Right renal pelvis (tissue), 4 donors: ENCODE measurements around the gene SLC38A3. TPM values are rescaled to one million over a fixed set of nuclear protein-coding genes. Genes with fewer than 3 reads are reported as not detected.

Source experiments
- DNase-seq, 4 donors: peaks; one replicate each; pipeline ENCODE4 v3.0.0-alpha.2; 2013; ENCODE audit warnings: low read depth in 4 of 4, low spot score in 3 of 4, missing footprints in 1 of 4
- polyA plus RNA-seq, 4 donors: library from polyadenylated mRNA; unstranded; fragments of 120-200 nt; gene quantifications; one replicate each; pipeline ENCODE4 v1.2.1, GENCODE V29; 2013; ENCODE audit not compliant: insufficient read length in 4 of 4

The SLC38A3 gene
- polyA plus RNA-seq, 4 donors, result 5.0 to 9.6 (median 6.6) TPM

DNA sequence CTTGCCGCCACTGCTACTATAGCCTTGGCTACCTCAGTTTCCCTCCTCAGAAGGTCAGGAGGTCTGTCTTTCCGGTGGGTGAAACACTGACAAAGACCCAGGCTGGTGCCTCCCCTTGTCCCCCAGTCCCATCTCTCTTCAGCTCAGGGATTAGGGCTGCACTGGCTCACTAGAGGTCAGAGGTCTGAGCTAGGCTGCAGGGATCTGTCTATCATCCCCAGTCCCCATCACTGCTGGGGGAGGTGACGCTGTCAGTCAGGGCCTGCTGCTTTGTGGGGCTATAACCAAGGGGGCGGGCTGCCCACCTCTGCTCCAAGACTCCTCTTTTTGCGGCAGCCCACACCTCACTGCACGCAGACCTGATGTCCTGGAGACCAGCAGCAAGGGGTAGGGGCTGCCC is 36.3 kb upstream of the SLC38A3 start:
- DNase-seq, result no peak

GRCh38 chr3:50169232-50169832 is 35.7 kb upstream of the SLC38A3 start:
- no peak for DNase-seq

DNA sequence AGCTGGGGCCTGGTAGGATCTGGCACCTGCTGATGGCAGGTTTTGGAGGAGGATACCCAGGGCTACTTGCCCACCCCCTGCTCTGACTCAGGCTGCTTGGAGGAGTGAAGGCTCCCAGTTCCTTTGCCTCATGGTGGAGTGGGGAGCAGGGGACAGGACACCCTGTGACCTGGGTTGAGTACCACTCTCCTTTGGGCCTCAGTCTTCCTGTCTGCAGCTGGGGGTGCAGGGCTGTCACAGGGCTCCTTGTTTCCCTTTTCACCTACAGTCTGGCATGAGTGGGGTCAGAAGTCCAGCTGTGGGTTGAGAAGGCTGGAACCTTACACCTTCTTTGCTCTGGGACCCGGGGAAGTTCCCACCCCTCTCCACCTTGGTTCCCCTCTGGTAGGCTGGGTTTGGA is 35.2 kb upstream of the SLC38A3 start:
- no peak for DNase-seq

GRCh38 chr3:50170689-50171088 is 34.4 kb upstream of the SLC38A3 start:
- no peak for DNase-seq

- DNase-seq, result no peak
Observed at GRCh38 chr3:50171540-50172301, 33.4 kb upstream of the SLC38A3 start.

GRCh38 chr3:50172626-50173220 is 32.3 kb upstream of the SLC38A3 start:
- no peak for DNase-seq

DNA sequence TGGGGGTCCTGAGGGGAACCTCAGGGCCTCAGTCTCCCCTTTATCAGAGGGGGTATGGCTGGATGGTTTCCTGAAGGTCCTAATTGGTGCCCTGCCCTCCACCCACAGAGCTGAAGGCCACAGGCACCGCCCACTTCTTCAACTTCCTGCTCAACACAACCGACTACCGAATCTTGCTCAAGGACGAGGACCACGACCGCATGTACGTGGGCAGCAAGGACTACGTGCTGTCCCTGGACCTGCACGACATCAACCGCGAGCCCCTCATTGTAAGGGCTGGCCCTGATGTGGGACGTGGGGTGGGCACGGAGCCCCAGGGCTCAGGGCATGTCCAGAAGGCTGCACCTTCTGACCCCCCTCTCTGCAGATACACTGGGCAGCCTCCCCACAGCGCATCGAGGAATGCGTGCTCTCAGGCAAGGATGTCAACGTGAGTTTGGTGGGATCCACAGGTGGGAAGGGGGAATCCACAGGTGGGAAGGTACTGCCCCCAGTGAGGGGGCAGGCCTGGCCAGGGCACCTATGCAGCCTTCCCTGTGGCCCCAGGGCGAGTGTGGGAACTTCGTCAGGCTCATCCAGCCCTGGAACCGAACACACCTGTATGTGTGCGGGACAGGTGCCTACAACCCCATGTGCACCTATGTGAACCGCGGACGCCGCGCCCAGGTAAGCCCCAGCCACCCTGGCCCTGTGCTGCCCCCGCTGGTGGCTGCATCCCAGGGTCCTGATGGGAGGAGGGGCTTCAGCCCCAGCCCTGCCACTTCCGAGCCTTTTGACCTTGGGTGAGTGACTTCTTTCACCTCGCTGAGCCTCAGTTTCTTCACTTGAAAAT is 31.2 kb upstream of the SLC38A3 start:
- DNase-seq, result no peak

GRCh38 chr3:50174517-50174895 is 30.6 kb upstream of the SLC38A3 start:
- no peak for DNase-seq

DNA sequence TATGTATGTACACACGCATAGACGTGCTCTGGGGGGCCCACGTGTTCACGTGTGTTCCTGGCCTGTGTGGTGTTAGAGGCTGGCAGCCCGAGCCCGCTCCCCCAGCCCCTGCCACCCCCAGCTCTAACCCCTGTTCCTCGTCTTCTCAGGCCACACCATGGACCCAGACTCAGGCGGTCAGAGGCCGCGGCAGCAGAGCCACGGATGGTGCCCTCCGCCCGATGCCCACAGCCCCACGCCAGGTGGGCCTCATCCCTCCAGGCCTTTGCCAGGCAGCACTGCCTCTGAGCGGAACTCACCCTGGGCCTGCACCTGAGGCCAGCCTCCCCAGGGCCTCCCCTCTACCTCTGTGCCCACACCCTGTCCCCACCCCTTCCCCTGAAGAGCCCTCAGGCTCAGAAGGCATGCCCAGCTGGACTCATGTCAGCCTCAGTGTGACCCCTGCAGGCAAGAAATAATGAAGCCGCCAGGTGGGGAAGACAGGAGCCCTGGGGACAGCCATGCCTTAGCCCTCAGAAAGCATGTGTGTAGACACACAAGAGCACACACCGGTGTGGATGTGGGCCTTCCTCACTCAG is 30.0 kb upstream of the SLC38A3 start:
- no peak for DNase-seq

DNA sequence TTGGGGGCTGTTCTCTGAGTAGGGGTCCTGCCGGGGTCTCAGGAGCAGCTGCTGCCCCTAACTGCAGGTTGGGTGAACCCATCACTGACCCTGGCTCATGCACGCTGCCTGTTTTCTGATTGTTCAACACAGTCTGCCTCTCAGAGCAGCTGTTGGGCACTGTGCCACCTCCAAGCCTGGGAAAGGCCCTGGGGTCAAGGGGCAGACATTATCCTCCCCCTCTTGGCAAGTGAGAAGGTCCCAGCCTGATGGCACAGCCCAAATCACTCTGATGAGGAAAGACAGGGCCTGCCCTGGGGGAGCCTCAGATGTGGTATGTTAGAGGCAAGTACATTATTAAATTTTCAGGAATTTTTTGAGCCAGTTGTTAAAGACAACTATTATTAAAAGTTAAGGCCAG is 27.7 kb upstream of the SLC38A3 start:
- DNase-seq, result no peak

DNA sequence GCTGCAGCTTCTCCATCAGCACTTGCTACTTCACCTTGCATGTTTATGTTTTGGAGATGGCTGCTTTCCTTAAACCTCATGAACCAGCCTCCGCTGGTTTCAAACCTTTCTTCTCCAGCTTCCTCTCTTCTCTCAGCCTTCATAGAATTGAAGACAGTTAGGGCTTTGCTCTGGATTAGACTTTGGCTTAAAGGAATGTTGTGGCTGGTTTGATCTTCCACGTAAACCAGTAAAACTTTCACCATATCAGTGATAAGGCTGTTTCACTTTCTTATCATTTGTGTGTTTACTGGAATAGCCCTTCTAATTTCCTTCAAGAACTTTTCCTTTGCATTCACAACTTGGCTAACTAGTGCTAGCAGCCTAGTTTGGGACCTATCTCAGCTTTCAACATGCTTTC is 25.4 kb upstream of the SLC38A3 start:
- DNase-seq, result no peak

DNA sequence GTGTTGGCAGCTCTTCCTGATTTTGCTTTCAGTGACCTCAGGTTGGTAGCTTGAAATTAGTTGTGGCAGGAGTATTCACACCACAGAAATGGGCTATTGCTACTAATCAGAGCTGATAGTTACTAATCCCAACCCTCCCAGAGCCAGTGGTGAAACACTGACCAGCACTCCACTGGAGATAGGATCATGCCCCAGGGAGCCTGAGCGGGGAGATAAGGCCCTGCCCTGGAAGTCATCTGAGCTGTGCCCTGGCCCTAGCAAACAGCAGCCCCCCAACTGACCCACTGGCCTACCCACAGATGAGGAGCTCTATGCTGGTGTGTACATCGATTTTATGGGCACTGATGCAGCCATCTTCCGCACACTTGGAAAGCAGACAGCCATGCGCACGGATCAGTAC is 23.1 kb upstream of the SLC38A3 start:
- DNase-seq, result no peak

GRCh38 chr3:50182533-50183099 is 22.5 kb upstream of the SLC38A3 start:
- DNase-seq, result no peak

GRCh38 chr3:50183755-50184154 is 21.3 kb upstream of the SLC38A3 start:
- no peak for DNase-seq

GRCh38 chr3:50184242-50184978 is 20.7 kb upstream of the SLC38A3 start:
- DNase-seq, result no peak

DNA sequence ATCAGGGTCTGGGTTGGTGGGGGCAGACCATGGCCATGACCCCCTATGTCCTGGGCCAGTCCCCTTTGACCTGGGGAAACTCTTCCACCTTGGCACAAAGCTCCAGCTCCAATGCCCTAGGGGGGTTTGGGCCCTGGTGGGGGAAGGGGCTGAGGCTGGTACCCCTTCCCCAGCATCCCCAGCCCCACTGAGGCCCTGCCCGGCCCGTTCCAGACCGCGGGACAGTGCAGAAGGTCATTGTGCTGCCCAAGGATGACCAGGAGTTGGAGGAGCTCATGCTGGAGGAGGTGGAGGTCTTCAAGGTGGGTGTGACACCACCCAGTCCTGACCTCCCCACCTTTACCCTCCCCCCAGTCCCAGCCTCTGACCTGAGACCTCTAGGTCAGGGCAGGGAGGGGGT is 19.8 kb upstream of the SLC38A3 start:
- no peak for DNase-seq

- no peak for DNase-seq
Observed at GRCh38 chr3:50186096-50186495, 19.0 kb upstream of the SLC38A3 start.

GRCh38 chr3:50187750-50188149 is 17.3 kb upstream of the SLC38A3 start:
- no peak for DNase-seq

DNA sequence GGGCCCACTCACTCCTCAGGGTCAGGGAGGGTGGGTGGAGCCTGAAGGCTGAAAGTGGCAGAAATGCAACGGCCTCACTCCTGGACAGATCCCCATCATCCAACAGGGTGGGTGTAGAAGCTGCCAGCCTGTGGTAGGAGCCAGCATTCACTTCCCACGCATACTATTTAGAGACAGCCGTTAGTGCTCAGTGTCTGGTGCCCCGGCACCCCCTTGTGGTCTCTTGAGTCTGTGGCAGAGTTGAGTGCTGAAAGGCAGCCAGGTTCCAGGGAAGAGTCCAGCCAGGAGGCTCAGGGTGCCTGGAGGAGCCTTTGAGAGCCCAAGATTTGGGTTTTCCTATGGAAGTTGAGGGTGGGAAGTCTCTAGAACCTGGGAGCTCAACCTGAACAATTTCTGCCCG is 15.8 kb upstream of the SLC38A3 start:
- peak in 3 of 4 donors; percentile 65 to 67 (median 67) for DNase-seq

DNA sequence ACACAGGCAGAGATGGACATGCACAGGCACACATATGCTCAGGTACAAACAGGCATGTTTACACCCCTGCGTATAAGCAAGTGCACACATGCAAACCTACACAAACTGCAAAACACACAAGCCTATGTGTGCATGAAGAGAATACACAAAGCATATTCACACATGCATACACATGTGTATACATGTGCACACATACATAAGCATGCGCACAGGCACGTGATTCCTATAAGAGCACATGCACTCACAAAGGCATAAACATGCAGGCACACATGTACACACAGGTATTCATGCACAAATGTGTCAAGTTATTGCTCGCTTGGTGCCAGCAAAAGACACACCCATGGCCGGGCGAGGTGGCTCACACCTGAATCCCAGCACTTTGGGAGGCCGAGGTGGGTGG is 15.1 kb upstream of the SLC38A3 start:
- no peak for DNase-seq
